ENCODE measurements around the gene MAGI2. TPM values are rescaled to one million over a fixed set of nuclear protein-coding genes. Genes with fewer than 3 reads are reported as not detected.

MAGI2 gene
- total RNA-seq, 1 experiment from 2014 or later: 0.22 TPM

- no peak overlapping the region for H3K4me3 ChIP-seq (replicated peaks in 1 of 2; ENCODE audit: low read depth in 1 of 2, low read length in 2 of 2)
- ATAC-seq (no peak), DNase-seq (ENCODE audit: low read depth, low spot score) (no peak)
- H2AFZ ChIP-seq (ENCODE audit: low read depth, low read length, poor library complexity, severe bottlenecking): no peak overlapping the region
- intact Hi-C loops (cut with micrococcal nuclease): no loop called here
- POLR2A ChIA-PET: no interaction called here
- CTCF ChIA-PET: no interaction called here
- H4K20me1 ChIP-seq (ENCODE audit: insufficient read depth): no peaks in the 10 kb centered on the region
- no peaks in the 10 kb centered on the region for H3K27me3 ChIP-seq (ENCODE audit: insufficient read depth, low read length)
- no peaks in the 10 kb centered on the region for H3K9me2 ChIP-seq (ENCODE audit: insufficient read depth)
- no peaks in the 10 kb centered on the region for H3K79me2 ChIP-seq (ENCODE audit: insufficient read depth, low read length)
- TF ChIP-seq, protein P1, sequence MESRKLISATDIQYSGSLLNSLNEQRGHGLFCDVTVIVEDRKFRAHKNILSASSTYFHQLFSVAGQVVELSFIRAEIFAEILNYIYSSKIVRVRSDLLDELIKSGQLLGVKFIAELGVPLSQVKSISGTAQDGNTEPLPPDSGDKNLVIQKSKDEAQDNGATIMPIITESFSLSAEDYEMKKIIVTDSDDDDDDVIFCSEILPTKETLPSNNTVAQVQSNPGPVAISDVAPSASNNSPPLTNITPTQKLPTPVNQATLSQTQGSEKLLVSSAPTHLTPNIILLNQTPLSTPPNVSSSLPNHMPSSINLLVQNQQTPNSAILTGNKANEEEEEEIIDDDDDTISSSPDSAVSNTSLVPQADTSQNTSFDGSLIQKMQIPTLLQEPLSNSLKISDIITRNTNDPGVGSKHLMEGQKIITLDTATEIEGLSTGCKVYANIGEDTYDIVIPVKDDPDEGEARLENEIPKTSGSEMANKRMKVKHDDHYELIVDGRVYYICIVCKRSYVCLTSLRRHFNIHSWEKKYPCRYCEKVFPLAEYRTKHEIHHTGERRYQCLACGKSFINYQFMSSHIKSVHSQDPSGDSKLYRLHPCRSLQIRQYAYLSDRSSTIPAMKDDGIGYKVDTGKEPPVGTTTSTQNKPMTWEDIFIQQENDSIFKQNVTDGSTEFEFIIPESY (IDR thresholded peaks at IDR 0.05; ENCODE audit: extremely low read depth, insufficient replicate concordance, low read length): no peak
- TF ChIP-seq ELF1 (IDR thresholded peaks at IDR 0.05; ENCODE audit: borderline replicate concordance, low read depth) (no peak), TCF7L2 (IDR thresholded peaks at IDR 0.05; ENCODE audit: borderline replicate concordance, extremely low read depth, insufficient read depth, insufficient read length) (no peak), JUND (IDR thresholded peaks at IDR 0.05) (no peak), SRF (IDR thresholded peaks at IDR 0.05; ENCODE audit: low read depth) (no peak), SIN3A (IDR thresholded peaks at IDR 0.05; ENCODE audit: low read depth) (no peak)
- H3K9ac ChIP-seq (ENCODE audit: low read length): no peak overlapping the region
- no peak overlapping the region for H3K27ac ChIP-seq (ENCODE audit: low read depth, low read length)
- no peaks in the 10 kb centered on the region for H3K36me3 ChIP-seq (ENCODE audit: control insufficient read depth in 1 of 2, insufficient read depth in 2 of 2, low read length in 2 of 2)
- H3K4me2 ChIP-seq (ENCODE audit: low read length): no peak overlapping the region
- RAD21 ChIA-PET (ENCODE audit: low non-redundant PET in 1 of 2, low total read pairs in 2 of 2, uncharacterized antibody in 2 of 2, unreplicated experiment in 2 of 2): no interaction called here
- no TSS peak for BruUV-seq (replicated peaks)
- H3K9me3 ChIP-seq (ENCODE audit: control insufficient read depth in 1 of 2, insufficient read depth in 1 of 2, low read depth in 1 of 2, low read length in 2 of 2): no peaks in the 10 kb centered on the region
- no peaks in the 10 kb centered on the region for H3K4me1 ChIP-seq (ENCODE audit: control insufficient read depth in 1 of 2, insufficient read depth in 2 of 2, low read length in 2 of 2)
Measured at GRCh38 chr7:79257959-79258358, 195.5 kb downstream of the MAGI2 start.

- no peak for DNase-seq (ENCODE audit: low read depth, low spot score)
- Histone ChIP-seq H3K4me3 (replicated peaks in 1 of 2; ENCODE audit: low read depth in 1 of 2, low read length in 2 of 2) (no peak overlapping the region), H3K36me3 (ENCODE audit: control insufficient read depth in 1 of 2, insufficient read depth in 2 of 2, low read length in 2 of 2) (no peaks in the 10 kb centered on the region), H3K27ac (ENCODE audit: low read depth, low read length) (no peak overlapping the region), H3K9ac (ENCODE audit: low read length) (no peak overlapping the region), H3K79me2 (ENCODE audit: insufficient read depth, low read length) (no peaks in the 10 kb centered on the region), H2AFZ (ENCODE audit: low read depth, low read length, poor library complexity, severe bottlenecking) (no peak overlapping the region), H4K20me1 (ENCODE audit: insufficient read depth) (no peaks in the 10 kb centered on the region), H3K27me3 (ENCODE audit: insufficient read depth, low read length) (no peaks in the 10 kb centered on the region), H3K4me1 (ENCODE audit: control insufficient read depth in 1 of 2, insufficient read depth in 2 of 2, low read length in 2 of 2) (no peaks in the 10 kb centered on the region), H3K9me3 (ENCODE audit: control insufficient read depth in 1 of 2, insufficient read depth in 1 of 2, low read depth in 1 of 2, low read length in 2 of 2) (no peaks in the 10 kb centered on the region), H3K4me2 (ENCODE audit: low read length) (no peak overlapping the region), H3K9me2 (ENCODE audit: insufficient read depth) (no peaks in the 10 kb centered on the region)
- ChIA-PET CTCF (no interaction called here), RAD21 (ENCODE audit: low non-redundant PET in 1 of 2, low total read pairs in 2 of 2, uncharacterized antibody in 2 of 2, unreplicated experiment in 2 of 2) (no interaction called here), POLR2A (no interaction called here)
- ATAC-seq: no peak
- BruUV-seq (replicated peaks): no TSS peak
- peak; percentile 30; the same call in 1 of the 2 replicates for TF ChIP-seq RAD21 (IDR thresholded peaks at IDR 0.05; ENCODE audit: low read depth)
- no peak for TF ChIP-seq CBX3 (IDR thresholded peaks at IDR 0.05; ENCODE audit: low read depth)
- no peak for TF ChIP-seq JUND (IDR thresholded peaks at IDR 0.05)
- TF ChIP-seq CTCF (IDR thresholded peaks at IDR 0.05 in 2 of 3, conservative IDR thresholded peaks at IDR 0.05 in 1 of 3; ENCODE audit: borderline replicate concordance in 1 of 3, insufficient read depth in 1 of 3, low read depth in 2 of 3, low read length in 2 of 3): peak in 1 of 3 experiments; percentile 15; a peak in 1 of 6 replicates
- no peak for TF ChIP-seq ZFX (IDR thresholded peaks at IDR 0.05)
- intact Hi-C loops (cut with micrococcal nuclease): no loop called here
Measured at GRCh38 chr7:79245623-79246249, 207.7 kb downstream of the MAGI2 start.
